SK-N-SH treated with all-trans-retinoic acid at 6 μM for 48 hours (cell line): ENCODE results near the gene KIRREL3.

Experiments
- ATAC-seq: fragments of 200-7000 bp; cut with Tn5 transposase; 3 replicates; pipeline ENCODE4 v1.9.1; 2020; ENCODE audit warnings: mild to moderate bottlenecking, moderate library complexity
- ARNTL ChIP-seq: fragments of 450-650 bp; formaldehyde crosslinking; IDR thresholded peaks from 2 replicates; pipeline ENCODE4 v1.5.0; 2020; ENCODE audit warnings: low read depth, mild to moderate bottlenecking, moderate library complexity, borderline replicate concordance
- BACH2 ChIP-seq: fragments of 250-450 bp; sonication (Bioruptor Pico); IDR thresholded peaks from 2 replicates; pipeline ENCODE4 v1.9.0; 2021; ENCODE audit warnings: mild to moderate bottlenecking, borderline replicate concordance
- CSDC2 ChIP-seq: fragments of 250-450 bp; sonication (Bioruptor Pico); IDR thresholded peaks from 2 replicates; pipeline ENCODE4 v1.5.0; 2020; ENCODE audit warnings: mild to moderate bottlenecking, moderate library complexity
- CSRNP3 ChIP-seq: fragments of 250-450 bp; sonication (Bioruptor Pico); IDR thresholded peaks from 2 replicates; pipeline ENCODE4 v1.5.1; 2021; ENCODE audit warnings: mild to moderate bottlenecking, moderate library complexity
- ESRRG ChIP-seq: fragments of 250-450 bp; sonication (Bioruptor Pico); IDR thresholded peaks from 2 replicates; pipeline ENCODE4 v1.6.1; 2021; ENCODE audit warnings: mild to moderate bottlenecking
- GLIS3 ChIP-seq: fragments of 250-450 bp; sonication (Bioruptor Pico); IDR thresholded peaks from 2 replicates; pipeline ENCODE4 v1.5.0; 2020; ENCODE audit warnings: mild to moderate bottlenecking, moderate library complexity
- ISL1 ChIP-seq: fragments of 250-450 bp; sonication (Bioruptor Pico); IDR thresholded peaks from 2 replicates; pipeline ENCODE4 v2.1.2; 2022; ENCODE audit warnings: mild to moderate bottlenecking, moderate library complexity
- PATZ1 ChIP-seq: fragments of 250-450 bp; sonication (Bioruptor Pico); IDR thresholded peaks from 2 replicates; pipeline ENCODE4 v1.8.0; 2020; ENCODE audit warnings: mild to moderate bottlenecking, moderate library complexity, borderline replicate concordance
- POU6F1 ChIP-seq: fragments of 250-450 bp; sonication (Bioruptor Pico); IDR thresholded peaks from 2 replicates; pipeline ENCODE4 v1.8.0; 2021; ENCODE audit warnings: low read depth, mild to moderate bottlenecking, moderate library complexity, borderline replicate concordance
- PPARA ChIP-seq: fragments of 250-450 bp; sonication (Bioruptor Pico); IDR thresholded peaks from 2 replicates; pipeline ENCODE4 v1.5.0; 2020; ENCODE audit warnings: mild to moderate bottlenecking, borderline replicate concordance
- TCF4 ChIP-seq: fragments of 250-450 bp; sonication (Bioruptor Pico); IDR thresholded peaks from 2 replicates; pipeline ENCODE4 v1.8.0; 2021; ENCODE audit warnings: mild to moderate bottlenecking, moderate library complexity, borderline replicate concordance
- TOX ChIP-seq: fragments of 250-450 bp; sonication (Bioruptor Pico); IDR thresholded peaks from 2 replicates; pipeline ENCODE4 v1.8.0; 2021; ENCODE audit warnings: mild to moderate bottlenecking, moderate library complexity, borderline replicate concordance
- TSHZ2 ChIP-seq: fragments of 250-450 bp; sonication (Bioruptor Pico); IDR thresholded peaks from 2 replicates; pipeline ENCODE4 v1.5.0; 2020; ENCODE audit warnings: mild to moderate bottlenecking, moderate library complexity
- ZFP3 ChIP-seq: fragments of 250-450 bp; sonication (Bioruptor Pico); IDR thresholded peaks from 2 replicates; pipeline ENCODE4 v1.5.0; 2020; ENCODE audit warnings: mild to moderate bottlenecking, moderate library complexity
- ZFP30 ChIP-seq: fragments of 450-650 bp; formaldehyde crosslinking; IDR thresholded peaks from 2 replicates; pipeline ENCODE4 v1.5.0; 2022; ENCODE audit warnings: mild to moderate bottlenecking, moderate library complexity
- ZNF565 ChIP-seq: fragments of 450-650 bp; formaldehyde crosslinking; conservative IDR thresholded peaks from 2 replicates; pipeline ENCODE4 v1.5.0; 2020; ENCODE audit warnings: low read depth, mild to moderate bottlenecking, moderate library complexity

KIRREL3 gene

GRCh38 chr11:126993599-126993998, 7.0 kb downstream of the KIRREL3 start:
- ATAC-seq: peak; percentile 3; the same call in 1 of the 3 replicates
- no peak for TF ChIP-seq ISL1 (CRISPR knock-in tag)
- TF ChIP-seq ESRRG (CRISPR knock-in tag): no peak
- TF ChIP-seq TOX (CRISPR knock-in tag): no peak

GRCh38 chr11:126992804-126993111, 7.8 kb downstream of the KIRREL3 start:
- ATAC-seq: peak; percentile 72
- no peak for TF ChIP-seq PATZ1 (CRISPR knock-in tag)
- TF ChIP-seq BACH2 (CRISPR knock-in tag): no peak
- no peak for TF ChIP-seq ZFP30
- no peak for TF ChIP-seq CSRNP3
- no peak for TF ChIP-seq ZFP3 (CRISPR knock-in tag)
- no peak for TF ChIP-seq TSHZ2 (CRISPR knock-in tag)

- TF ChIP-seq TSHZ2 (CRISPR knock-in tag) (no peak), ARNTL (CRISPR knock-in tag) (no peak), ISL1 (CRISPR knock-in tag) (no peak), TOX (CRISPR knock-in tag) (peak; percentile 43; the same call in 1 of the 2 replicates)
- ATAC-seq: peak; percentile 88
Measured at GRCh38 chr11:126992065-126992803, 8.3 kb downstream of the KIRREL3 start.

GRCh38 chr11:126991596-126991995, 9.0 kb downstream of the KIRREL3 start:
- no peak for TF ChIP-seq CSDC2 (CRISPR knock-in tag)
- TF ChIP-seq GLIS3: no peak
- TF ChIP-seq ZNF565 (CRISPR knock-in tag): no peak
- TF ChIP-seq POU6F1 (CRISPR knock-in tag): no peak
- no peak for TF ChIP-seq PPARA (CRISPR knock-in tag)
- TF ChIP-seq TOX (CRISPR knock-in tag): no peak
- TF ChIP-seq TCF4: no peak
- TF ChIP-seq ARNTL (CRISPR knock-in tag): no peak
- peak; percentile 1; the same call in 1 of the 3 replicates for ATAC-seq
